GM19463 (cell line): ENCODE results near the gene SEMA6B.
"Not testable (repeated sequence)": the region's sequence is repeated elsewhere in the genome, so short reads cannot be mapped to it uniquely, and the experiment has no call there.

Source experiments
- ATAC-seq: cut with Tn5 transposase; IDR thresholded peaks from one replicate; pipeline ENCODE4 v1.9.1; 2021; ENCODE audit warnings: mild to moderate bottlenecking, moderate library complexity; ENCODE audit not compliant: unreplicated experiment

SEMA6B gene

GRCh38 chr19:4533334-4533733 lies 26.1 kb downstream of the SEMA6B start:
- ATAC-seq, result no peak

GRCh38 chr19:4531562-4532165 lies 27.8 kb downstream of the SEMA6B start:
- ATAC-seq, result no peak

- ATAC-seq, result no peak
Measured at GRCh38 chr19:4529924-4530522, 29.5 kb downstream of the SEMA6B start.

- ATAC-seq, result no peak
Measured at GRCh38 chr19:4528843-4529242, 30.6 kb downstream of the SEMA6B start.

- not testable (repeated sequence) for ATAC-seq
Measured at GRCh38 chr19:4527377-4527776, 32.1 kb downstream of the SEMA6B start.

- ATAC-seq, result no peak
Measured at GRCh38 chr19:4525563-4526002, 33.9 kb downstream of the SEMA6B start.

- ATAC-seq, result no peak
Measured at GRCh38 chr19:4524808-4525562, 34.5 kb downstream of the SEMA6B start.

GRCh38 chr19:4523306-4524110 lies 36.0 kb downstream of the SEMA6B start:
- ATAC-seq, result no peak

GRCh38 chr19:4522291-4523002 lies 37.0 kb downstream of the SEMA6B start:
- ATAC-seq, result no peak

- no peak for ATAC-seq
Measured at GRCh38 chr19:4521888-4522242, 37.6 kb downstream of the SEMA6B start.

GRCh38 chr19:4521170-4521887 lies 38.2 kb downstream of the SEMA6B start:
- no peak for ATAC-seq

GRCh38 chr19:4519521-4520277 lies 39.8 kb downstream of the SEMA6B start:
- no peak for ATAC-seq

GRCh38 chr19:4519172-4519496 lies 40.4 kb downstream of the SEMA6B start:
- ATAC-seq, result no peak

- ATAC-seq, result no peak
Measured at GRCh38 chr19:4518345-4519171, 40.9 kb downstream of the SEMA6B start, which contains the start of gene PLIN4. PLIN4 (minus strand) TSS chr19:4518486; CDS start chr19:4518272, 214 bp downstream.

GRCh38 chr19:4517451-4518057 lies 41.9 kb downstream of the SEMA6B start:
- no peak for ATAC-seq

- ATAC-seq, result no peak
Measured at GRCh38 chr19:4516939-4517300, 42.6 kb downstream of the SEMA6B start.

GRCh38 chr19:4516199-4516938 lies 43.1 kb downstream of the SEMA6B start:
- no peak for ATAC-seq

GRCh38 chr19:4515732-4516131 lies 43.8 kb downstream of the SEMA6B start:
- ATAC-seq, result no peak
